HG02571 (cell line): ENCODE results near the gene CEP68.
"Not testable (repeated sequence)": the region's sequence is repeated elsewhere in the genome, so short reads cannot be mapped to it uniquely, and the experiment has no call there.

Experiments used
- ATAC-seq: cut with Tn5 transposase; IDR thresholded peaks from one replicate; pipeline ENCODE4 v1.9.1; 2021; ENCODE audit warnings: mild to moderate bottlenecking, moderate library complexity; ENCODE audit not compliant: unreplicated experiment

CEP68 gene

GRCh38 chr2:65030476-65031332, 25.5 kb upstream of the CEP68 start:
- peak; percentile 4 for ATAC-seq

- peak; percentile 42 for ATAC-seq
Measured at GRCh38 chr2:65031341-65032018, 24.7 kb upstream of the CEP68 start.

GRCh38 chr2:65032019-65032975, 23.9 kb upstream of the CEP68 start:
- no peak for ATAC-seq

- ATAC-seq: no peak
Measured at GRCh38 chr2:65033178-65033577, 23.0 kb upstream of the CEP68 start.

- not testable (repeated sequence) for ATAC-seq
Measured at GRCh38 chr2:65033667-65034066, 22.5 kb upstream of the CEP68 start.

- no peak for ATAC-seq
Measured at GRCh38 chr2:65035351-65035943, 20.8 kb upstream of the CEP68 start.

- ATAC-seq: no peak
Measured at GRCh38 chr2:65037178-65037577, 19.0 kb upstream of the CEP68 start.

- no peak for ATAC-seq
Measured at GRCh38 chr2:65039640-65040039, 16.6 kb upstream of the CEP68 start.

GRCh38 chr2:65040400-65041261, 15.6 kb upstream of the CEP68 start:
- peak; percentile 91 for ATAC-seq

- ATAC-seq: no peak
Measured at GRCh38 chr2:65043001-65043400, 13.2 kb upstream of the CEP68 start.

- ATAC-seq: no peak
Measured at GRCh38 chr2:65044097-65044735, 12.0 kb upstream of the CEP68 start.

- ATAC-seq: no peak
Measured at GRCh38 chr2:65045651-65046050, 10.6 kb upstream of the CEP68 start.

GRCh38 chr2:65046633-65047407, 9.4 kb upstream of the CEP68 start:
- ATAC-seq: no peak

GRCh38 chr2:65049010-65049639, 7.1 kb upstream of the CEP68 start:
- no peak for ATAC-seq

- ATAC-seq: no peak
Measured at GRCh38 chr2:65050931-65051330, 5.3 kb upstream of the CEP68 start.

GRCh38 chr2:65053199-65053598, 3.0 kb upstream of the CEP68 start:
- peak; percentile 46 for ATAC-seq

- no peak for ATAC-seq
Measured at GRCh38 chr2:65054749-65055421, 1.3 kb upstream of the CEP68 start.
